Astrocyte of the cerebellum (primary cell): ENCODE results near the gene CTNND2.

Experiments used
- DNase-seq: peaks from one replicate; pipeline ENCODE4 v3.0.0-alpha.2; 2011; ENCODE audit warnings: low read depth
- H3K4me3 ChIP-seq: 2 replicates; pipeline ENCODE4 v1.5.1; 2011; ENCODE audit warnings: mild to moderate bottlenecking, low read depth, low read length, moderate library complexity
- CTCF ChIP-seq: IDR thresholded peaks from 2 replicates; pipeline ENCODE4 v1.5.1; 2012; ENCODE audit warnings: low read length, low read depth, moderate library complexity, mild to moderate bottlenecking; ENCODE audit errors: missing control alignments
- in situ Hi-C: cut with HindIII; loops from 2 replicates; pipeline ENCODE4 v1.10.0; 2017; ENCODE audit warnings: low sequenced_read_pairs

The CTNND2 gene

GRCh38 chr5:11904265-11904906, at the start of gene CTNND2:
Gene CTNND2 (minus strand): TSS chr5:11904446. CDS start chr5:11903853, 593 bp downstream.
- DNase-seq = peak; percentile 73
- TF ChIP-seq CTCF = no peak
- in situ Hi-C loops = no loop called here
- H3K4me3 ChIP-seq = peak within 1 kb of the TSS; percentile 60

- in situ Hi-C loops = no loop called here
- TF ChIP-seq CTCF = no peak
- no peak overlapping the region for H3K4me3 ChIP-seq
- no peak for DNase-seq
Measured at GRCh38 chr5:11946317-11946716, 42.1 kb upstream of the CTNND2 start.

GRCh38 chr5:11941566-11941965, 37.3 kb upstream of the CTNND2 start:
- in situ Hi-C loops = no loop called here
- H3K4me3 ChIP-seq = no peak overlapping the region
- no peak for DNase-seq
- no peak for TF ChIP-seq CTCF

GRCh38 chr5:11931638-11932037, 27.4 kb upstream of the CTNND2 start:
- TF ChIP-seq CTCF = no peak
- no peak overlapping the region for H3K4me3 ChIP-seq
- DNase-seq = no peak
- in situ Hi-C loops = no loop called here

GRCh38 chr5:11928909-11929308, 24.7 kb upstream of the CTNND2 start:
- in situ Hi-C loops = no loop called here
- no peak for TF ChIP-seq CTCF
- DNase-seq = no peak
- no peak overlapping the region for H3K4me3 ChIP-seq

GRCh38 chr5:11925701-11926100, 21.5 kb upstream of the CTNND2 start:
- H3K4me3 ChIP-seq = no peak overlapping the region
- in situ Hi-C loops = no loop called here
- no peak for TF ChIP-seq CTCF
- no peak for DNase-seq
